Endometrial microvascular endothelial cells (primary cell): Measurements from ENCODE around the gene HEG1. TPM values are rescaled to one million over a fixed set of nuclear protein-coding genes. Genes with fewer than 3 reads are reported as not detected.
"Not testable (repeated sequence)": the region's sequence is repeated elsewhere in the genome, so short reads cannot be mapped to it uniquely, and the experiment has no call there.

Experiments used
- in situ Hi-C: cut with HindIII; loops from 2 replicates; pipeline ENCODE4 v1.10.0; 2017; ENCODE audit warnings: low sequenced_read_pairs, low pct_unique_long_range_greater_than_20kb; ENCODE audit errors: inconsistent ontology term
- total RNA-seq: library from RNA; depleted of rRNA; stranded (reverse); fragments of >200 nt; gene quantifications from one replicate; pipeline ENCODE4 v1.2.3, GENCODE V29; 2015; ENCODE audit errors: inconsistent ontology term

HEG1 gene
- 52.7 TPM for total RNA-seq

- in situ Hi-C loops = no loop called here
Measured at GRCh38 chr3:125055913-125056745, at the start of gene HEG1. Gene HEG1, minus strand, starts transcription at chr3:125055997. Its CDS starts 107 bp downstream, at chr3:125055890.

DNA sequence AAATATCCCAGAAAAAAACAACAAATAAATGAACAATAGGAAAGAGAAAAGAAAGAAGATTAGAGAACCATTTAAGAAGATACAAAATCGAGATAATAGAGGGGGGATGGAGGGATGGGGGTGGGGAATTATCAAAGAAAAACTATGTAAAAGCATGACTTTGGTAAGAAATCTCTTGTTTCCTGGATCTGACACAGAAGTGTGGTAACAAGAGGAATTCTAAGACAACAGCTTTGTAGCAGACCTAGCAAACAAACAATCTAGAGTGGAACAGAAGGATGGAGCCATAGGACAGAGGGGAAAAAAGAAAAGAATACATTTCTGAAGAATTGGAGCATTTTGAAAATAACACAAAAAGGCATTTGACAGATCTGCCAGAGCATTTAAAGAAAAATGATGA, 49.3 kb upstream of the HEG1 start:
- in situ Hi-C loops = no loop called here

- in situ Hi-C loops = no loop called here
Measured at GRCh38 chr3:125104639-125105038, 48.8 kb upstream of the HEG1 start.

- in situ Hi-C loops = no loop called here
Measured at GRCh38 chr3:125103406-125103805, 47.6 kb upstream of the HEG1 start.

GRCh38 chr3:125102470-125102869, 46.7 kb upstream of the HEG1 start:
- in situ Hi-C loops = no loop called here

DNA sequence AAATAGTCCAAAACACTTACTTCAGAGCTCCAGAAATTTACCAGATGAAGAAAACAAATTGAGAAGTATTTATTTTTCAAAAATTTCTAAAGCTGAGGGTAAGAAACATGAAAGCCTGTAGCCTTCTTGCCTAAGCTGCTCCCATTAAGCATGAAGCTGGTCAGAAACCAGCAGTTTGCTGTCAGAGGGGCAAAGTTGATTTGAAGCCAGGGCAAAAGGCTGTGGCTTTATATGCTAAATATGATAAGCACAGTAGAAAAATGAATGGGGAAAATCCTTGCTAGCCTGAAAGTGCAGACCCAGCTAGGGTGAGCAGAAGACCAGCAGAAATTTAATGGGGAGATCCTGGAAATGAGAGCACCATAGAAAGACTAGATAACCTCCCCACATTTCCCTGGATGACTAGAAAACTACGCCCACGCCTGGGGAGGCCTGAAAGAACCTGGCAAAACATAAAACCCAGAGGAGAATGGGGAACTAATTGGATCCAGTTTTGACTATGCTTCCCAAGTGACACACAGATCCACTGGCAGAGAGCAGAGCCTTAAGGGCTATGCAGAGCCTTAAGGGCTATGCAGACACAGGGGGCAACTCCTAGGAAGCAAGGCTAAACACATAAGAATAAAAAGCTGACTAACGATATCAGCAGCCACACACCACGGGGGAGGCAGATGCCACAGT, 43.0 kb upstream of the HEG1 start:
- in situ Hi-C loops = no loop called here

DNA sequence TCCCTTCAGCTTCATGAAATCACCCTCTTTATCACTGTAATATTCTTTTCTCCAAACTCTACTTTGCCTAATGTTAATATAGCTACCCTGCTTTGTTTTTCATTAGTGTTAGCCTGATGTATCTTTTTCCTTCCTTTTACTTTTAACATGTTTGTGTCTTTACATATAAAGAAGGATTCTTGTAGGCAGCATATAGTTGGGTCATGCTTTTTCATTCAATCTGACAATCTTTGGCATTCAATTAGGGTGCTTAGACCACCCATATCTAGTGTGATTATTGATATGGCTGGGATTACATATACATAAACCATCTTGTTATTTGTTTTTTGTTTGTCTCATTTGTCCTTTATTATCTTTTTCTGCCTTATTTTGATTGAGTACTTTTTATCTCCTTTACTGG, 34.9 kb upstream of the HEG1 start:
- in situ Hi-C loops = no loop called here

- in situ Hi-C loops = no loop called here
Measured at GRCh38 chr3:125087768-125088391, 32.1 kb upstream of the HEG1 start.

GRCh38 chr3:125085166-125085565, 29.4 kb upstream of the HEG1 start:
- in situ Hi-C loops = no loop called here

DNA sequence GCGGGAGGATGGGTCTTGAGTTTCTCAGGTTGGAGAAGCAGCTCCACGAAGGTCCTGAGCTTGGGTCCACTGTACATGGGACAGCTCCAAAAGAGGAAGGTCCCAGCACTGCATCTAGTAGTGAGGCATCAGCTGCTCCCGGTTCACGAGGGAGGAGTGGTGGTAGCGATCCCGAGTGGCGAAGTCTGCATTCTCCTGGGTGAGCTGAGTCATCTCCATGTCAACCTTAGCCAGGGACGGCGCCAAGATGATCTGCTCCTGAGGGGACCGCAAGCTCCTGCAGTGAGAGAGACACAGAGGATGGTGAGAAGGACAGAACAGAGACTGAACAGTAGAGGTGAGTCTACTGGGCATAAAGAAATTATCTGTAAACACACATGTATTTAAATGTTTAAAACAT, 28.0 kb upstream of the HEG1 start:
- in situ Hi-C loops = no loop called here

DNA sequence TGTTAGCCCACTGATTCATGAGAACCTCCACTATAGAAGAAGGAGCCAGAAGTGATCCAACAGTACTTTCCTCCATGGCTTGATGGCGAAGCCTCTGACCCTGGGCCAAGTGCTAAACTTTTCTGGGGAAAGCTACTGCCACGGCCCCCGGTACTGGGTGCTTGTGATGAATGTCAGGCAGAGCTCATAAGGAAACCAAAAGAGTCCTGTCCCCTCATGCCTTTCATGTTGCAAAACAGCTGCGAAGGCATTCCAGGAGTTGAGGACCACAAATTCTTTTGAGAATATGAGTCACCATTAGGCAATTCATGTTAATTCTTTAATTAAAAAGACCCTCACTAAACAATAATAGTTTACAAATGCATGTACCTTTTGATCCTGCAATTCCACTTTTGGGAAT, 26.5 kb upstream of the HEG1 start:
- in situ Hi-C loops = not testable (repeated sequence)

- in situ Hi-C loops = no loop called here
Measured at GRCh38 chr3:125080077-125080476, 24.3 kb upstream of the HEG1 start.

DNA sequence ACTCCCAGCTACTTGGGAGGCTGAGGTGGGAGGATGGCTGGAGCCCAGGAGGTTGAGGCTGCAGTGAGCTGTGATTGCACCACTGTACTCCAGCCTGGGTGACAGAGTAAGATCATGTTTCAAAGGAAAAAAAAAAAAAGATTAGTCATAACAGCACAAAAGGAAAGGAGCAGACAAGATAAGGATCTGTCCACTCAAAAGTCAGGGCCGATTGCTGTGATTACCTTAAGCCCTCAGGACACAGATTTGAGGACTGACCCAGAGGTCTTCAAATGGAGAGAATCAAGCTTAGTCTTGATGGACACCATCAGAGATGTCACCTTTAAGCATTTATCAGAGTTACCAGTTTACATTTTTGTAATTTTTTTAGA, 23.9 kb upstream of the HEG1 start:
- in situ Hi-C loops = no loop called here

DNA sequence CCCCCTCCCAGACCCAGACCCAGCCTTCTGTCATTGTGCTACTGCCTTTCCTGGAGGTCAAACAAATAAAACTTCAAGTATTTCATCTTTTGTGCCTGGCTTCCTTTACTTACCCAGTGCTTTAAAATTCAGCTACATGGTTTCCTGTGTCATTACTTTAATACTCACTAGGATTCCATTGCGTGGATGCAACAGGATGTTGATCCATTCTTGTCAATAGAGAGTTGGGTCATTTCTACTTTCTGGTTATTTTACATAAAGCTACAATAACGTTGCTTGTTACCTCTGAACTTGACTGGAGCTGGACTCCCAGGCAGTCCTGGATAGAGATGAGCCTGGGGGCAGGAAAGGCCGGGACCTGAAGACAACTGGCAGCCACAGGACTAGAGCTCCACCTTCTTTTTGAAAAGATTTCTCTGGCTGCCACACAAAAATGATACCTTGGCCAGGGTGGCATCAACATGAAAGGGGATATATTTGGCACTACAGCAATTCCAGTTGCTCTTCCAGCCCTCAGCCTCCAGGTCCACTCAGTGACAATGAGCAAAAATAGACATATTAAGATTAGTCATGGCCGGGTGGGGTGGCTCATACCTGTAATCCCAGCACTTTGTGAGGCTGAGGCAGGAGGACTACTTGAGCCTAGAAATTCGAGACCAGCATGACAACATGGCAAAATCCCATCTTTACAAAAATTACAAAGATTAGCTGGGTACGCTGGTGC, 23.3 kb upstream of the HEG1 start:
- in situ Hi-C loops = no loop called here

DNA sequence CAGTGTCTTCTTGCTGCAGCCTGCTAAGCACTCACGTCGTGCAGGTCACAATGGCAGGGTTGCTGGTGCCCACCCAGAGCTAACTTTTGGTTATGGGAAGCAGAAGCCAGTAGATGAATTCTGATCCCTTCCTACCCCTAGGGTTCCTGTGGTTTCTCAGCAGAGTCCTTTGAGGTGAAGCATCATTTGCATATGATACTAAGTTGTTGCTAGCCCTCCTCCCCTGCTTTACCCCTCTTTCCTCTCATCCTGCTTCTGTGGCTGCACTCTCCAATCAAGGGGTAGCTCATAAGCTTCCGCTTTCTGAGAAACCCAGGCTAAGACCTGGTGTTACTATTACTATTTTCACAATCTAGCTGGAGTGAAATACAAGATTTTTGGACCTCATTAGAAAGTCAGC, 22.1 kb upstream of the HEG1 start:
- in situ Hi-C loops = no loop called here

DNA sequence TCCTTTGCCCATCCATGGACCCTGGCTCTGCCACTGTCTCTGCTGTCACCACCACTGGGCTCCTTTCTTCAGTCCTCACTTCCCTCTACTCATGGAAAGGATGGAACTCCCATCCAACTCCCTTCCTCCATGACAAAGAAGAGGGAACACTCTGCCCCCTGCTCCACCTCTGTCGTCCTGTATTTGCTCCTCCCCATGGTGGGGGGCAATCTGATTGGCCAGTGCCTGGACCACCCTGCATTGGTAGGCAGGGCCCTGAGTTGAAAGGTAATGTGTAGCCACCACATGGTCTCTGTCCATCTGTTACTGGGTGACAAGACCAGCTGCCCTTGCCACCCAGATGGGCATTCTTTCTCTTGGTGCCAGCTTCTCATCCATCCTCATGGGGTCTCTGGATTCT, 20.7 kb upstream of the HEG1 start:
- in situ Hi-C loops = no loop called here

GRCh38 chr3:125075738-125076137, 19.9 kb upstream of the HEG1 start:
- in situ Hi-C loops = no loop called here

DNA sequence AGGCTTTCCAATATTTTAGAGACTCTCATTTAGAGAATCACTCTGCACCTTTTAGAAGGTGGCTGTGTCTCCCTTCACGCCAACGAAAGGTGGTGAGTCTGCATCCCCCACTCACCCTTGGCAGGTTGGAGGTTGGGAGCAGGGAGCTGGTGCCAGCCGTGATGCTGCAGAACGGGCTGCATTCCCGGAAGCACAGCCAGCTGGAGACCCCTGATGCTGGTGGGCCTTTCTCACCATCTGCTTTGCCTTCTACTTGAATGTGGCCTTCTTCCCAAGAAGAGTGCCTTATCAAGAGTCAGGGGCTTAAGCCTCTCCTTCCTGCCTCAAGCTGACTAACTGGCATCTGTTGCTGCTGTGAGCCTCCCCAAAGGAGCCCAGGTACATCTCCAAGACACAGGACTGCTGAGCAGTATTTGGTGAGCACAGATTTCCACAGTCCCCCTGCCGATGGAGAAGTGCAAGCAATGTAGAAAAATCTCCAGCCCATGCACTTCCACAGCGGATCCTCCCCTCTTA, 17.7 kb upstream of the HEG1 start:
- in situ Hi-C loops = no loop called here

- in situ Hi-C loops = no loop called here
Measured at GRCh38 chr3:125072749-125073389, 17.1 kb upstream of the HEG1 start.
